Measurements from ENCODE around the gene CHFR. TPM values are rescaled to one million over a fixed set of nuclear protein-coding genes. Genes with fewer than 3 reads are reported as not detected.

CHFR gene
- total RNA-seq, 1 experiment from 2014 or later, result 53.3 TPM

- H4K91ac ChIP-seq (ENCODE audit: insufficient read length, low read depth, low read length), result no peak overlapping the region
- H3K18ac ChIP-seq (ENCODE audit: insufficient read length, low read depth, low read length), result no peak overlapping the region
- no peaks in the 10 kb centered on the region for H3K27me3 Mint-ChIP-seq (ENCODE audit: low read depth)
- no peak overlapping the region for H4K5ac ChIP-seq (ENCODE audit: insufficient read length, low read depth, low read length)
- no peaks in the 10 kb centered on the region for H3K9me3 ChIP-seq (ENCODE audit: control insufficient read depth, low read depth, low read length)
- H2BK120ac ChIP-seq (ENCODE audit: low read depth, low read length, poor library complexity, severe bottlenecking), result no peak overlapping the region
- H3K4me1 ChIP-seq (ENCODE audit: insufficient read depth, low read length), result peaks cover 2% of the 10 kb centered on the region; the same call in 1 of the 2 replicates
- no peak overlapping the region for H2BK12ac ChIP-seq (ENCODE audit: insufficient read length, low read depth, low read length)
- no peaks in the 10 kb centered on the region for H4K20me1 ChIP-seq (ENCODE audit: control insufficient read depth, insufficient read depth, insufficient read length)
- no peak overlapping the region for H3K23ac ChIP-seq (ENCODE audit: insufficient read length, low read depth, low read length)
- no CpG with 5 or more reads among the region's 12 CpGs for WGBS (ENCODE audit: extremely low coverage, insufficient read length, low lambda C conversion rate)
- H3K9me3 Mint-ChIP-seq, result no peaks in the 10 kb centered on the region
- no peak overlapping the region for H2AFZ ChIP-seq (ENCODE audit: low read length)
- H3T11ph ChIP-seq (ENCODE audit: low read length), result no peak overlapping the region
- H2BK15ac ChIP-seq (ENCODE audit: low read depth, low read length), result no peak overlapping the region
- no peak overlapping the region for H2BK5ac ChIP-seq (ENCODE audit: insufficient read length, low read length)
- no peak overlapping the region for H4K8ac ChIP-seq (replicated peaks; ENCODE audit: insufficient read length, low read depth, low read length)
- no peaks in the 10 kb centered on the region for H3K79me1 ChIP-seq (ENCODE audit: insufficient read depth, low read depth, low read length, poor library complexity, severe bottlenecking)
- peaks cover 12% of the 10 kb centered on the region in 2 experiments for H3K4me1 Mint-ChIP-seq
- no peak overlapping the region for H2BK20ac ChIP-seq (ENCODE audit: low read depth, low read length, poor library complexity, severe bottlenecking)
- no peak overlapping the region for H3K4ac ChIP-seq (ENCODE audit: low read depth, low read length)
- no peak overlapping the region for H3K56ac ChIP-seq (ENCODE audit: insufficient read length, low read depth, low read length)
- no peak for TF ChIP-seq CTCF (conservative IDR thresholded peaks at IDR 0.05)
- no peak overlapping the region for H3K4me3 Mint-ChIP-seq
- no peak overlapping the region for H3K9ac ChIP-seq (ENCODE audit: extremely low read depth, insufficient read length, low read length)
- H3K36me3 Mint-ChIP-seq (ENCODE audit: insufficient read depth in 1 of 3, low read depth in 3 of 3), result peaks cover 28 to 74% (median 52%) of the 10 kb centered on the region in 3 experiments
- H3K23me2 ChIP-seq (ENCODE audit: insufficient read length, low read depth, low read length, poor library complexity, severe bottlenecking), result no peaks in the 10 kb centered on the region
- H2AK5ac ChIP-seq (ENCODE audit: insufficient read length, low read length), result no peak overlapping the region
- no peaks in the 10 kb centered on the region for H3K79me2 ChIP-seq (ENCODE audit: insufficient read depth, low read length)
- no peak for DNase-seq
- no peaks in the 10 kb centered on the region for H3K27me3 ChIP-seq (ENCODE audit: insufficient read depth, low read length)
- no peak overlapping the region for H3K4me2 ChIP-seq (ENCODE audit: insufficient read depth, insufficient read length, low read length)
- peak overlapping the region in 1 of 3 experiments; percentile 59; a peak in 1 of 7 replicates for H3K27ac Mint-ChIP-seq
- H3K27ac ChIP-seq (ENCODE audit: insufficient read length, low read depth, low read length), result no peak overlapping the region
- no peak overlapping the region for H3K14ac ChIP-seq (ENCODE audit: insufficient read depth, low read length)
Observed at GRCh38 chr12:132852496-132852895, 34.9 kb downstream of the CHFR start.

Measured in H9 (cell line).